Measurements from ENCODE around the gene NCAM1.

NCAM1 gene

DNA sequence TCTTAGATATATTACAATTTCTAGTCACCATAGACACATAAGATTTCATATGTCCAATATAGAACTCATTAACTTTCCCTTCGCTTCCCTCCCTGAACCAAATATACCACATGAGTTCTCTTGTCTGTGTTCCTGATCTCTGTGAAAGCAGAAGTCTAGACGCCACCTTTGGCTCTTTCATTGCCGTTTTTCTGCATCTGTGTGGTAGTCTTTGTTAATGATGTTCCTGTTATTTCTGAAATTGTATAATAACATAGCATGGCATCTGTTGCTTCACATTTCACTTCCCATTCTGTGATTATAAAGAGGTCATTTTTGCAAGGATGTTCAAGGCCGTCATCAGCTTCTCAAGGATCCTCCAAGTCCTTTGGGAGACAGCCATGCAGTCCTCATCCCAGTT lies 58.5 kb downstream of the NCAM1 start:
- TF ChIP-seq SUZ12 (IDR thresholded peaks at IDR 0.05), result no peak
- TF ChIP-seq ARNT (IDR thresholded peaks at IDR 0.05), result no peak
- TF ChIP-seq L3MBTL2 (conservative IDR thresholded peaks at IDR 0.05), result no peak
- no peak for TF ChIP-seq TARDBP (IDR thresholded peaks at IDR 0.05)
- no peak for TF ChIP-seq BHLHE40 (IDR thresholded peaks at IDR 0.05; ENCODE audit: borderline replicate concordance)
- TF ChIP-seq ELF4 (IDR thresholded peaks at IDR 0.05), result no peak
- TF ChIP-seq, protein P1, sequence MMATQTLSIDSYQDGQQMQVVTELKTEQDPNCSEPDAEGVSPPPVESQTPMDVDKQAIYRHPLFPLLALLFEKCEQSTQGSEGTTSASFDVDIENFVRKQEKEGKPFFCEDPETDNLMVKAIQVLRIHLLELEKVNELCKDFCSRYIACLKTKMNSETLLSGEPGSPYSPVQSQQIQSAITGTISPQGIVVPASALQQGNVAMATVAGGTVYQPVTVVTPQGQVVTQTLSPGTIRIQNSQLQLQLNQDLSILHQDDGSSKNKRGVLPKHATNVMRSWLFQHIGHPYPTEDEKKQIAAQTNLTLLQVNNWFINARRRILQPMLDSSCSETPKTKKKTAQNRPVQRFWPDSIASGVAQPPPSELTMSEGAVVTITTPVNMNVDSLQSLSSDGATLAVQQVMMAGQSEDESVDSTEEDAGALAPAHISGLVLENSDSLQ (IDR thresholded peaks at IDR 0.05), result no peak
- no peak for TF ChIP-seq LEF1 (IDR thresholded peaks at IDR 0.05; ENCODE audit: borderline replicate concordance)
- TF ChIP-seq NFRKB (IDR thresholded peaks at IDR 0.05), result no peak
- no peak for TF ChIP-seq HDGF (IDR thresholded peaks at IDR 0.05; ENCODE audit: borderline replicate concordance)
- TF ChIP-seq CTBP1 (IDR thresholded peaks at IDR 0.05; ENCODE audit: borderline replicate concordance), result no peak
- TF ChIP-seq FOXK2 (IDR thresholded peaks at IDR 0.05), result no peak
- no peak for TF ChIP-seq FOXA1 (IDR thresholded peaks at IDR 0.05)
- no peak for TF ChIP-seq ZNF384 (IDR thresholded peaks at IDR 0.05)
- no peak for TF ChIP-seq SP1 (IDR thresholded peaks at IDR 0.05)
- no peak for TF ChIP-seq FOXM1 (IDR thresholded peaks at IDR 0.05; ENCODE audit: borderline replicate concordance)
- CTCF ChIA-PET, result no interaction called here
- no peak for DNase-seq (ENCODE audit: extremely low spot score)
- POLR2A ChIA-PET, result no interaction called here

DNA sequence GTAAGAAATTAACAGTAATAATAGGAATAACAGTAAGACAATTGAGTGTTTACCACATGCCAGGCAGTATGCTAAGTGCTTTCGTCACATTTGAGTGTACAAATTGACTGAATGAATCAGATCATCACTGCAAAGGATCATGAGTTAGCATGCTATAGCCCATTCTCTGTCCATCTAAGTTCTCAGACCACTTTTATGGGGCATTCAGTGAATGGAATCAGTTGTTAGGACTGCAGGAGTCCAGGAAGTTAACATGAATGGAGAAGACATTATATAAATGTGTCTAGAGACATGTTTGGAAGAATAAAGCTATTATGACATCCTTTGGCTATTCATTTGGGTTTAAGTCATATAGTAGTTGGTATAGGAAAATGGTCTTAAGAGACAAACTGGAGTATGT lies 59.9 kb downstream of the NCAM1 start:
- no peak for TF ChIP-seq ZNF384 (IDR thresholded peaks at IDR 0.05)
- TF ChIP-seq FOXA1 (IDR thresholded peaks at IDR 0.05), result no peak
- TF ChIP-seq SUZ12 (IDR thresholded peaks at IDR 0.05), result no peak
- TF ChIP-seq, protein P1 (IDR thresholded peaks at IDR 0.05), result no peak
- no peak for TF ChIP-seq LEF1 (IDR thresholded peaks at IDR 0.05; ENCODE audit: borderline replicate concordance)
- no peak for TF ChIP-seq NFRKB (IDR thresholded peaks at IDR 0.05)
- TF ChIP-seq SP1 (IDR thresholded peaks at IDR 0.05), result no peak
- no peak for TF ChIP-seq FOXK2 (IDR thresholded peaks at IDR 0.05)
- no peak for TF ChIP-seq BHLHE40 (IDR thresholded peaks at IDR 0.05; ENCODE audit: borderline replicate concordance)
- no peak for TF ChIP-seq CTBP1 (IDR thresholded peaks at IDR 0.05; ENCODE audit: borderline replicate concordance)
- no peak for DNase-seq (ENCODE audit: extremely low spot score)
- ChIA-PET CTCF (no interaction called here), POLR2A (no interaction called here)

DNA sequence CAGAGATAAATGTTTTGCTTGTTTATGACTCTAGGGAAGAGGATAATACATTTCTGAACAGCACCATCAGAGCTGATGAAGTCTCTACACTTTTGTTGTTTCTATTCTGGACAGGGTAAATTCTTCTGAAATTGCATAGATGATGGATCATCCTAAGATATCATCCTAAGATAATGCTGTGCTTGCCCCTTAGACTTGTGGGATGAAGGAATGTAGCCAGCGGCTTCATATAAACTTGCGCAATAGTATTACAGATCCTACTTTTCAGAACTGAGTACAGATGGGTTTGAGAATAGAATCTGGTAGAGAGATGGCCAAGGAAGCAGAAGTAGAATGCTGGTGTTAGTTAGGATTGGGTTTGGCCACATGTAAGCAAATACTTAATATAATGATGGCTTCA lies 61.0 kb downstream of the NCAM1 start:
- POLR2A ChIA-PET, result no interaction called here
- TF ChIP-seq HDGF (IDR thresholded peaks at IDR 0.05; ENCODE audit: borderline replicate concordance), result no peak
- no peak for TF ChIP-seq L3MBTL2 (conservative IDR thresholded peaks at IDR 0.05)
- CTCF ChIA-PET, result no interaction called here
- no peak for DNase-seq (ENCODE audit: extremely low spot score)

DNA sequence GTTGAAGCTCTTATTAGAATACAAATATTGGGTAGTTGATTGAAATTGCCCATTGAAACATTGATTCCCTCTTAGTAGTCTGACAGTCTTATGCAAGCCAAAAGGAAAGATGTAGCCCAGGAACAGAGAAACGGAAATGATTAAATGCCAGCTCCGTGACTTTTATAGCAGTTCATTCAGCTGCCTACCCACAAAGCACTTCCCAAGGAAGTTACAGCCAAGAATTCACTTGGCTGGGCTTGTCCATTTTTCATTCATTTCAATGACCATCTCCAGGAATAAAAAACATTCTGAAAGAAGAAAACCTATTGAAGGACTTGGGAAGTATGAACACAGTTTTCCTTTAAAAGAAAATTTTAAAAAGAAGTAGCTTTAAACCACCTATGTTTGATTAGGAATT lies 62.0 kb downstream of the NCAM1 start:
- CTCF ChIA-PET, result no interaction called here

DNA sequence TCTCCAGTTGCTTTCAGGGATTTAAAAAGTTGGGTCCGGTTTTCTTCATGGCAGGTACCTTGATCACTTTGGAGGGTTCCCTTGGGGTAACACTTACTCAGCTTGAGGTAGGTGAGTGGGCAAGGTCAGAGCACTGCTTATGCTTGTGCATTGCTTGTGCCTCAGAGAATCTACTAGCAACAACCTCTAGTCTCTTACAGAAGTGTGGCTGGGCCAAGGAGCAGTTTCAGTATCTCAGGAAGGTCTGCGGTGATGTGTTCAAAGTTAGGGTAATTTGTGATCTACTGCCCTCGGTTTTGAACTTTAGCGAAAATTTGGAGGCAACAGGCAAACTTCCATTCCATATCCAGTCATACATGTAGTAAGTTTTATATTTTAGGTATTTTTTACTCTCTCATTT lies 62.8 kb downstream of the NCAM1 start:
- ChIA-PET POLR2A (no interaction called here), CTCF (no interaction called here)
- TF ChIP-seq SUZ12 (IDR thresholded peaks at IDR 0.05) (no peak), HDGF (IDR thresholded peaks at IDR 0.05; ENCODE audit: borderline replicate concordance) (no peak), TARDBP (IDR thresholded peaks at IDR 0.05) (no peak), ELF4 (IDR thresholded peaks at IDR 0.05) (no peak), CTBP1 (IDR thresholded peaks at IDR 0.05; ENCODE audit: borderline replicate concordance) (no peak)
- DNase-seq (ENCODE audit: extremely low spot score), result no peak

More for the DNA sequence above, 62.0 kb downstream of the NCAM1 start:
- TF ChIP-seq FOXA1 (IDR thresholded peaks at IDR 0.05), result no peak
- DNase-seq (ENCODE audit: extremely low spot score), result no peak
- POLR2A ChIA-PET, result no interaction called here

DNA sequence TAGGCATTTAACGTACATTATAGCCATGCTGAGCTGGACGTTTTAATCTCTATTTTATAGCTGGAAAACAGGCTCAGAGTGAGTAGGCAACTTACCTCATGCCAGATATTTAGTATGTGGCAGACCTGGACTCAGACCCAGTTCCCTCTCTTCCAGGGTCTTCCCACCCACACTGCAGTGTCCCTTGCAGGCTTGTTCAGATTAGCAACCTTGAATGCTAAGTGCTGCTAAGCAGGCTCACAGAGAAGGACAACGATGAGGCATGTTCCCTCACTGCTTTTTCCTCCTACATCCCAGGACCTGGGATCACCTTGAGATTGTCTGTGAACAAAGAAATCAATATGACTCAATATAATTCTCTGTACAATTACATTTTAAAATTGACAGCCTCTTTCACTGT lies 65.6 kb downstream of the NCAM1 start:
- CTCF ChIA-PET, result interaction anchor here (1.5 kb wide), 1 partner anchor 13 kb away, joined by 4 read pairs; no protein-coding TSS in a partner anchor
- no peak for DNase-seq (ENCODE audit: extremely low spot score)
- TF ChIP-seq FOXM1 (IDR thresholded peaks at IDR 0.05; ENCODE audit: borderline replicate concordance), result no peak
- POLR2A ChIA-PET, result no interaction called here

DNA sequence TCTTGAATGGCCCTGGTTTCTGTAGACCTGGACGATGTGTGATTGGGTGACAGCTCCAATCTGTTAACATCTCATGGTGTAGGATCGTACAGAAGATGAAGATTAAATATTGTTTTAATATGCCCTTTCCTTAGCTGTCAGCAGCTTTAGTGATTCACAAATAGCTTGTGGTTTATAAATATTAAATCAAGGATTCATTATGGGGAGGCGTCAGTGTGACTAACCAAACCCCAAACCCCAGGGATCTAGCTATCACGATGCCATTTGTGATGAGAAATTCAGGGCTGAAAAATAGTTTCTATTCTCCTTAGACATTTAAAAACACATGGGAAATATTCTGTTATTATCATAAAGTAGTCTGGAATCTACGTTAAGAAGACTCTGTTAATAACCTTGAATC lies 73.4 kb downstream of the NCAM1 start:
- ChIA-PET POLR2A (no interaction called here), CTCF (interaction anchor here (0.6 kb wide), 1 partner anchor 446 kb away, joined by 3 read pairs; no protein-coding TSS in a partner anchor)
- no peak for DNase-seq (ENCODE audit: extremely low spot score)
- TF ChIP-seq SP1 (IDR thresholded peaks at IDR 0.05) (no peak), BHLHE40 (IDR thresholded peaks at IDR 0.05; ENCODE audit: borderline replicate concordance) (no peak), FOXK2 (IDR thresholded peaks at IDR 0.05) (no peak), HDGF (IDR thresholded peaks at IDR 0.05; ENCODE audit: borderline replicate concordance) (no peak), NFRKB (IDR thresholded peaks at IDR 0.05) (no peak), LEF1 (IDR thresholded peaks at IDR 0.05; ENCODE audit: borderline replicate concordance) (no peak), FOXM1 (IDR thresholded peaks at IDR 0.05; ENCODE audit: borderline replicate concordance) (no peak), ZNF384 (IDR thresholded peaks at IDR 0.05) (no peak), ARNT (IDR thresholded peaks at IDR 0.05) (no peak), TARDBP (IDR thresholded peaks at IDR 0.05) (no peak), SUZ12 (IDR thresholded peaks at IDR 0.05) (no peak), L3MBTL2 (conservative IDR thresholded peaks at IDR 0.05) (no peak), FOXA1 (IDR thresholded peaks at IDR 0.05) (no peak), ELF4 (IDR thresholded peaks at IDR 0.05) (no peak), CTBP1 (IDR thresholded peaks at IDR 0.05; ENCODE audit: borderline replicate concordance) (no peak)
- TF ChIP-seq, protein P1 (IDR thresholded peaks at IDR 0.05), result no peak
